HG03521 (cell line): Measurements from ENCODE around the gene TOP2A.

Source experiments
- ATAC-seq: cut with Tn5 transposase; IDR thresholded peaks from one replicate; pipeline ENCODE4 v1.9.1; 2021; ENCODE audit warnings: mild to moderate bottlenecking, moderate library complexity; ENCODE audit not compliant: unreplicated experiment

TOP2A gene

GRCh38 chr17:40361925-40362695 is 55.6 kb downstream of the TOP2A start:
- peak; percentile 1 for ATAC-seq

DNA sequence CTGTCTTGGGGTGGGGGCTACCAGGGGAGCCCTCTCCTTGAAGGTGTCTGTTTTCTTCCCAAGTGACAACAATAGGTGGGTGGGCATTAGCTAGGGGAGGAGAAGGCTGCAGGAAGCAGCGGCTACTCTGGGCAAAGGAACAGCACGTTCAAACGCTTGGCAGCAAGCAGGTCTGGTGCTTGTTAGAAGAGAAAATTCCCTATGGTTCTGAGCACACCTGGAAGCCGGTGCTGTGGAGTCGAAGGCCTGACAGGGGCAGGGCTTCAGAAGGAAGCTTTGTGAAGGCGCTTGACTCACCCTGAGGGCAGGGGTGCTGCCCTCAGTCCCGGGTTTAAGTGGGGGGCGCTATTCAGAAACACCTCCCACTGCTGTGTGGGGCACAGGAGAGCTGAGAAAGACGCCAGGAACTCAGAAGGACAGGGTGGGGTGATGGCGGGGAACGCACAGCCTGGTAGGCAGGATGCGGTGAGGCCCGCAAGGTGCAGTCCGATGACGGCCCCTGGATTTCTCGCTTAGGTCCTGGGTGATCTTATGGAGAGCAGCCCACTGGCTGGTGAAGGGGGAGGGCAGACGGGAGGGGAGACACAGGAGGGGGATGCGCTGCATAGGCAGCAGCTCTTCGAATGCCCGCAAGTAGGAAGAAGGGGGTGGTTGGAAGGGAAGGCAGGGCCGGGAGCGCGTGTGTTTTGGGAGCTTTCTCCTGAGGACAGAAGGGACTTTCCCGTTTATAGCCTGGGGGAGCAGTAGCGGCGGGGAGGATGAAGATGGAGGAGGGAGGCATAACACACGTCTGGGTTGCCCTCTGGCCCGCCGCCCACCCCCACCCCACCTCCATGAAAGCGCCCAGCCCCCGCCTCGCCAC is 56.4 kb downstream of the TOP2A start:
- ATAC-seq = no peak

DNA sequence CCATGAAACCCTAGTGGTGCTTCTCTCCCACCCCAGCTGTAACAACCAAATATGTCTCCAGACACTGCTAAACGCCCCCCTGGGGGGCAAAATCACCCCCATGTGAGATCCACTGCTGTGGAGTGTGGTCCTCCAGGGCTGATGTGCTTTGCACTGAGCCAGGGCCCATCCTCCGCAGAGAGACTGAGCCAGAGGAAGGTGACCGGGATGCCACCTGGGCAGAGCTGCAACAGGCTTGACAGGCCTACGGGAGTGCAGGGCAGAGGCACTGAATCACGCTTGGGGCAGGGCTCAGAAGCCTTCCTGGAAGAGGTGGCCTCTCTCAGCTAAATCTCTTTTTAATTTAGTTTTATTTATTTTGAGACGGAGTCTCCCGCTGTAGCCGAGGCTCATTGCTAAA is 57.6 kb downstream of the TOP2A start:
- ATAC-seq = no peak

DNA sequence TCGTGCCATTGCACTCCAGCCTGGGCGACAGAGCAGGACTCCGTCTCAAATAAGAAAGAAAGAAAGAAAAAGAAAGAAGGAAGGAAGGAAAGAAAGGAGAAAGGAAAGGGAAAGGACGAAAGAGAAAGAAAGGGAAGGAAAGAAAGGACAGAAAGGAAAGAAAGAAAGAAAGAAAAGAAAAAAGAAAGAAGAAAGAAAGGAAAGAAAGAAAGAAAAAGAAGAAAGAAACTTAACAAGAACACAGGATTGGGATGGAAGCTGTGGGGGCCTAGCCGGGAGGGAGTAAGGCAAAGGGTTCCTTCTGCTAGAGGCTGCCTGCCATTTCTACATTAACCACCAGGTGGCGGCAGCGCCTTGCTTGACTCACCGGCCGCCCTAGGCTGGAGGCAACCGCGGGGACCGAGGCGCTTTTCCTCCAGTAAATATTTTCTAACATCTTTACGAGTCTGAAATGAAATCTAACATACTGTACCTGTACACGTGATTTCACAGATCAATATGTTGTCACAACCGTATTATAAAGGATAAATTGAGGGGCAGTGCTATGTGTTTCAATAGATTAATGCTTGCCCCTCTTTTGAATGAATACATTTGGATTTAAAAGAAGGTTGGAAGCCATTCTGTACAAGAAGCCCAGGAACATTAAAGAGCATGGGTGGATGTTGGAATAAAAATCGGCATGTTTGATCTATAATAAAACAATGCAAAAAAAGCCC is 59.2 kb downstream of the TOP2A start:
- ATAC-seq = no peak

- ATAC-seq = no peak
Measured at GRCh38 chr17:40356990-40357881, 60.5 kb downstream of the TOP2A start.

DNA sequence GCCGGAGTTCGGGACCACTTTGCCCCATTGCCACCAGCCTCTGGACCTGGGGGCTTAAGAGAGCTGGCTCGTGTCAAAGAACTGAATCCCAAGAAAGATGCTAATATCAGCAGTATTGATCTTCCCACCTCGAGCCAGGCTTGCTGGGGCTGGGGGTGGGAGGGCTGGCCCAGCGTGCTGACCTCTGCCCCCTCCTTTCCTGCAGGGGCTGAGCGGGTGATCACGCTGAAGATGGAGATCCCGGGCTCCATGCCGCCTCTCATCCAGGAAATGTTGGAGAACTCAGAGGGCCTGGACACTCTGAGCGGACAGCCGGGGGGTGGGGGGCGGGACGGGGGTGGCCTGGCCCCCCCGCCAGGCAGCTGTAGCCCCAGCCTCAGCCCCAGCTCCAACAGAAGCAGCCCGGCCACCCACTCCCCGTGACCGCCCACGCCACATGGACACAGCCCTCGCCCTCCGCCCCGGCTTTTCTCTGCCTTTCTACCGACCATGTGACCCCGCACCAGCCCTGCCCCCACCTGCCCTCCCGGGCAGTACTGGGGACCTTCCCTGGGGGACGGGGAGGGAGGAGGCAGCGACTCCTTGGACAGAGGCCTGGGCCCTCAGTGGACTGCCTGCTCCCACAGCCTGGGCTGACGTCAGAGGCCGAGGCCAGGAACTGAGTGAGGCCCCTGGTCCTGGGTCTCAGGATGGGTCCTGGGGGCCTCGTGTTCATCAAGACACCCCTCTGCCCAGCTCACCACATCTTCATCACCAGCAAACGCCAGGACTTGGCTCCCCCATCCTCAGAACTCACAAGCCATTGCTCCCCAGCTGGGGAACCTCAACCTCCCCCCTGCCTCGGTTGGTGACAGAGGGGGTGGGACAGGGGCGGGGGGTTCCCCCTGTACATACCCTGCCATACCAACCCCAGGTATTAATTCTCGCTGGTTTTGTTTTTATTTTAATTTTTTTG is 61.6 kb downstream of the TOP2A start:
- ATAC-seq = no peak

- no peak for ATAC-seq
Measured at GRCh38 chr17:40355123-40355803, 62.4 kb downstream of the TOP2A start.

- ATAC-seq = no peak
Measured at GRCh38 chr17:40354221-40355122, 63.2 kb downstream of the TOP2A start.

DNA sequence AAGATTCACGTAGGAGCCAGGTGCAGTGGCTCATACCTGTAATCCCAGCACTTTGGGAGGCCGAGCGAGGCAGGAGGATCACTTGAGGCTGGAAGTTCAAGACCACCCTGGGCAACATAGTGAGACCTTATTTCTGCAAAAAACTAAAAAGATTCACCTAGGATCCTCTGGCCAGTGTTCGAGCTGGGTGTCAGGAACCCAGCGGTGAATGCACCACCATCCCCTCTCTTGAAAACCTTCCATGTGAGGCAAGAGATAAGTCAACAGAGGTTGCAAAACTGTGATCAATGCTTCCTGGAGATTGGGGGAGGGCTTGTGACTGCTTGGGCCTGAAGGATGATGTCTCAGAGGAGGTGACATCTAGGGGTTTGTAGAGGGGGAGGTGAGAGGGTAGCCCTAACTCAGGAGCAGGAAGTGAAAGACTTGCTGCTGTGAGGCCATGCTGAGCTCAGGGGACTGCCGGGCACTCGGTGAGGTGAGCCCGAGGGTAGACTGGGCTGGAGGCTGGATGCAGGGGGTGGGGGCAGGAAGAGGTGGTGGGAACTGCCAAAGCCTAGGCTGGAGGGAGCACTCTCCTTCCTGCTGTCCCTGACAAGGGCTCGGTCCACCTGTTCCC is 64.8 kb downstream of the TOP2A start:
- ATAC-seq = no peak

DNA sequence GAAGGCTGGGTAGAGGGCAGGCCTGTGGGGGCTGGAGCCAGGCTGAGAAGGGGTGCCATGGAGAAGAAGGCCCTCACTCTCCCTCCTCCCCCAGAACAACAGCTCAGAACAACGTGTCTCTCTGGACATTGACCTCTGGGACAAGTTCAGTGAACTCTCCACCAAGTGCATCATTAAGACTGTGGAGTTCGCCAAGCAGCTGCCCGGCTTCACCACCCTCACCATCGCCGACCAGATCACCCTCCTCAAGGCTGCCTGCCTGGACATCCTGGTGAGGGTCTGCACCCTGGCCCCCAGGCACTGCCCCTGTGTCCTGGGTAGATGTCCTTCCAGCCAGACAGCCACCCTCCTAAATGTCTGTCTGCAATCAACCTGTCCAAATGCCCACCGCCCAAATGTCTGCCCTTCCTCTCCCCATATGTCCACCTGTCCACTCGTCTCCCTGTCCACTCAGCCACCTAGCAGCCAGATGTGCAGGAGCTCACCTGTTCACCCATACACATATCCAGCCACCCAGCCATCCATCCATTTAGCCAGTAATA is 65.4 kb downstream of the TOP2A start:
- no peak for ATAC-seq

DNA sequence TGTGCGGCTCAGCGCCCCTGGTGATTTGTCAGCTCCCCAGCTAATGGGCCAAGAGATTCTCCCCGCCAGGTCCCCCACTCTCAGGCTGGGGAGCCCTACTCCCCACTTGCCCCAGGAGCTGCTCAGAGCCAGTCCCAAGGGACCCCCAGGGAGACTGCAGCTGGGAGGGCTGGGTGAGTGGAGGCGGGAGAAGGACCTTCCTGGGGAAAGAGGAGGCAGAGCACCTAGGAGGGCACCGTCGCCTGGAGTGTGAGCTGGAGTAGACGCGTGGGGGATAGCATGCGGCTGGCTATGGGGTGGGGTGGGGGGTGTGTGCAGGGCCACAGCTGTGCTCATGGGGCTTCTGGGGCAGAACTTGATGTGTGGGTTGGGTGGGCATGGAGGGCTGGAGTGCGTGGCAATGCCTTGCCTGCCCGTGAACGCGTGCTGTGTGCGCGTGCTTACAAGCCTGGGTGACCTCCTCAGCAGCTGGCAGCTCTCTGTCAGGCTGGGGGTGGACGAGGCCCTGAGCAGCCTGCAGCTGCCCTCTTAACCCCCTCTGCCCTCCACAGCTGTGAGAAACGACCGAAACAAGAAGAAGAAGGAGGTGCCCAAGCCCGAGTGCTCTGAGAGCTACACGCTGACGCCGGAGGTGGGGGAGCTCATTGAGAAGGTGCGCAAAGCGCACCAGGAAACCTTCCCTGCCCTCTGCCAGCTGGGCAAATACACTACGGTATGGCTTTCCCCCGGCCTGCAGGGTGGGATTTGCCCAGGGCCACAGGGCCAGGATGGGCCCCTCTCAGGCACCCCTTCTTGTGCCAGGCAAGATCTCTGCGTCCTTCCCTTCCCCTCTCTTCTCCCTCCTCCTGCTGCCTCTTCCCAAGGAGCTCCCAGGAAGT is 66.1 kb downstream of the TOP2A start:
- ATAC-seq = no peak

DNA sequence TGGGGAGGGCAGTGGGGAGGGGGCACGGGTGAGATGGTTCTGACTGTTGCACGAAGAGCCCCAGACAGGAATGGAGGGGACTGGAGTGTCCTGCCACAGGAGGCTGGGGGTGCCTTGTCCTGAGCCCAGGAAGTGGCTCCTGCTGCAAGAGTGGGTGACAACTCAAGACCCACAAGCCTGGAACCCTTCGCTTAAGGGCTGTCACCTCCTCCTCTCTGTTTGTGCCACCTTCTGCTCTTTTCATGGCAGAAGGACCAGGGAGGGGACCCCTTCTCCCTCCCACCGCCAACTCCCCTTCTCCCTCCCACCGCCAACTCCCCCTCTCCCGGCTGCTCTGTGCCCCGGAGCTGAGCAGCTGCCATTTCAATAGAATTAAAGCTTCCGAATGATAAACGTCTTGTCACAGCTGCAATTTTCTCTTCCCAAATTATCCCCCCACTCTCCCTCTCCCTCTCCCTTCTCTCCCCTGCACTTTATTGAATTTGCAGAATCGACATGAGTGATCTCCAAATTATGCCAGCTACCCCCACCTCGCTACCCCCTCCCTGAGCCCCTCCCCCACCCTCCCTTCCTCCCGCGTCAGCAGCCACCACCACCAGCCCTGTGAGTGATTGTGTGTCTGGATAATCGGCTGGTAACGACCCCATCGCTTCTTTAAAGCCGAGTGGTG is 66.9 kb downstream of the TOP2A start:
- no peak for ATAC-seq

DNA sequence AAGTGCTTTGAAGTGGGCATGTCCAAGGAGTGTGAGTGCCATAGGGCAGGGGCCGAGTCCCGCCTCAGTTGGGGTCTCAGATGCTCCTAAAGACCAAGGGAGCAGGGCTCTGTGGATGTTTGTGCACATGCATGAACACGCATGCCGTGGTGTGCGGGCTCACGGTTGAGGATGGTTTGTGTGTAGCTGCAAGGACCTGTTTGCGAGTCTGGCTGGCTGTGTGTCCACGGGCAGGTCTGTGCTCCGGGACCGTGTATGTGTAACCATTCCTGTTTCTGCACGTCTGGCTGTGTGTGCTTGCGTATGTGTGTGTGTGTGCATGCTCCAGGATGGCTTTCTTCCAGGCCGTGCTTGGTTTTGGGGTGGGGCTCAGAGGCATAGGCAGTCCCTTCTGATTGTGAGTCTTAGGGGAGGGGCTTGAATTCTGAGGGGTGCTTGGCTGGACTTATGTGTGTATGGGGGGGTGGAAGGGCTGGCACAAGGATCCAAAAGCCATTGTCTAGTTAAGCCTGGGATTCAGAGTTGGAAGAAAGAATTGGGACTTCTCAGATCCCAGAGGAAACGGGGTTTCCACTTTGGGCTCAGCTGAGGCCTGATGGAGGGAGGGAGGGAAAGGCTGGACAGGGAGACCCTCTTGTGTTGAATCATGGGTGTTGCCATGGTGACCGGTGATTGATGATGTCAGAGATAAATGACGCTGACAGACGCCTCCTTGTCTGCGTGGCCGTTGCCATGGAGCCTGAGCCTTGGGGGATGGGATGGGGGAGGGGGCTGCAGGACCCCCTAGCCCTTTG is 67.6 kb downstream of the TOP2A start:
- no peak for ATAC-seq

GRCh38 chr17:40349477-40349894 is 68.2 kb downstream of the TOP2A start:
- ATAC-seq = no peak
